ENCODE data around the gene ITM2A.
A peak's percentile ranks its signal among the peaks of the same experiment; 100 is the strongest.

- peak; percentile 19 to 57 (median 38) for TF ChIP-seq CTCF (IDR thresholded peaks at IDR 0.05)
- no peak for TF ChIP-seq POLR2A (IDR thresholded peaks at IDR 0.05)
Measured at GRCh38 chrX:79412972-79413371, 45.8 kb upstream of the ITM2A start.
